B cell (primary cell): ENCODE data around the gene CHCHD3. TPM values are rescaled to one million over a fixed set of nuclear protein-coding genes. Genes with fewer than 3 reads are reported as not detected.

Experiments used
- ATAC-seq: fragments of 200-7000 bp; cut with Tn5 transposase; one replicate; pipeline ENCODE4 v1.10.0; 2021; ENCODE audit warnings: low read depth, mild to moderate bottlenecking, moderate number of reproducible peaks, moderate library complexity
- CTCF ChIA-PET: fragments of 350-600 bp; sonication (Branson Sonifier 250); formaldehyde crosslinking; loops from one replicate; lab custom pipeline; 2021; ENCODE audit warnings: antibody characterized with exemption, inconsistent platforms; lab: Charles Lee
- POLR2A ChIA-PET: fragments of 350-600 bp; sonication (Branson Sonifier 250); formaldehyde crosslinking; loops from one replicate; lab custom pipeline; 2021; ENCODE audit warnings: antibody characterized with exemption; lab: Charles Lee
- DNase-seq: peaks from one replicate; pipeline ENCODE4 v3.0.0; 2013
- H2AFZ ChIP-seq: 2 replicates; pipeline ENCODE4 v1.6.1; 2012; ENCODE audit warnings: mild to moderate bottlenecking, low read depth, low read length; ENCODE audit not compliant: insufficient read depth, poor library complexity, severe bottlenecking
- H3K27ac ChIP-seq, 2 donors: 1 replicate in 1 of 2; 2 replicates in 1 of 2; pipeline ENCODE4 v1.5.1; 2012 to 2013; ENCODE audit warnings: low read length in 2 of 2, mild to moderate bottlenecking in 2 of 2, moderate library complexity in 1 of 2
- H3K27me3 ChIP-seq, 4 experiments: fragments of 200-600 bp in 1 of 4; sonication (generic) in 1 of 4; replicated peaks in 1 of 4; 1 replicate in 2 of 4; 2 replicates in 2 of 4; pipeline versions ENCODE4 v1.6.1 to v1.7.0; 2013 to 2016; ENCODE audit warnings: low read length in 3 of 4, mild to moderate bottlenecking in 2 of 4, mixed read lengths in 1 of 4, moderate library complexity in 1 of 4; ENCODE audit not compliant: insufficient read depth in 4 of 4, control insufficient read depth in 3 of 4; ENCODE audit errors: control extremely low read depth in 1 of 4
- H3K36me3 ChIP-seq, 2 experiments: replicated peaks in 1 of 2; 1 replicate in 1 of 2; 2 replicates in 1 of 2; pipeline versions ENCODE4 v1.6.1 to v1.7.1; 2013; ENCODE audit warnings: low read length in 1 of 2; ENCODE audit not compliant: insufficient read depth in 2 of 2, control insufficient read depth in 1 of 2; ENCODE audit errors: control extremely low read depth in 1 of 2, extremely low read depth in 1 of 2
- H3K4me1 ChIP-seq, 2 donors: fragments of 200-600 bp in 1 of 2; sonication (generic) in 1 of 2; 1 replicate in 1 of 2; 2 replicates in 1 of 2; pipeline versions ENCODE4 v1.5.1 to v1.6.1; 2013 to 2017; ENCODE audit warnings: low read length in 2 of 2; ENCODE audit not compliant: control insufficient read depth in 2 of 2, insufficient read depth in 2 of 2
- H3K4me2 ChIP-seq: replicated peaks from 2 replicates; pipeline ENCODE3; 2012; ENCODE audit warnings: mild to moderate bottlenecking, low read depth, low read length; ENCODE audit not compliant: poor library complexity, severe bottlenecking
- H3K4me3 ChIP-seq, 5 experiments: fragments of 200-600 bp in 1 of 5; sonication (generic) in 1 of 5; 1 replicate in 3 of 5; 2 replicates in 2 of 5; pipeline versions ENCODE4 v1.5.1 to v1.7.0; 2011 to 2016; ENCODE audit warnings: low read length in 4 of 5, mild to moderate bottlenecking in 4 of 5, low read depth in 2 of 5, control low read depth in 1 of 5, moderate library complexity in 1 of 5; ENCODE audit not compliant: insufficient read depth in 1 of 5; ENCODE audit errors: control extremely low read depth in 1 of 5, extremely low read depth in 1 of 5
- H3K79me2 ChIP-seq: fragments of 200-600 bp; sonication (generic); one replicate; pipeline ENCODE4 v1.6.0; 2016; ENCODE audit warnings: low read length; ENCODE audit not compliant: control insufficient read depth, insufficient read depth
- H3K9ac ChIP-seq: fragments of 200-600 bp; sonication (generic); 2 replicates; pipeline ENCODE4 v1.6.1; 2017; ENCODE audit warnings: mild to moderate bottlenecking, low read length, moderate library complexity
- H3K9me3 ChIP-seq, 3 donors: one replicate each; pipeline versions ENCODE4 v1.6.1 to v1.7.1; 2013; ENCODE audit warnings: low read length in 2 of 3; ENCODE audit not compliant: control insufficient read depth in 2 of 3, insufficient read depth in 1 of 3; ENCODE audit errors: control extremely low read depth in 1 of 3
- H4K20me1 ChIP-seq: 2 replicates; pipeline ENCODE4 v1.6.0; 2012; ENCODE audit warnings: mild to moderate bottlenecking, low read length; ENCODE audit not compliant: insufficient read depth, control insufficient read depth, poor library complexity, severe bottlenecking
- H3K27ac Mint-ChIP-seq: one replicate; pipeline ENCODE4 v1.8.0; 2021; ENCODE audit warnings: mixed read lengths
- H3K27me3 Mint-ChIP-seq: one replicate; pipeline ENCODE4 v1.8.0; 2021; ENCODE audit warnings: mixed read lengths
- H3K4me1 Mint-ChIP-seq: one replicate; pipeline ENCODE4 v1.8.0; 2021; ENCODE audit warnings: mixed read lengths
- H3K4me3 Mint-ChIP-seq: one replicate; pipeline ENCODE4 v1.8.0; 2021; ENCODE audit warnings: mixed read lengths
- H3K9me3 Mint-ChIP-seq: one replicate; pipeline ENCODE4 v1.8.0; 2022; ENCODE audit warnings: mixed read lengths; ENCODE audit not compliant: insufficient read depth
- EZH2 ChIP-seq: IDR thresholded peaks from 2 replicates; pipeline ENCODE4 v1.6.1; 2012; ENCODE audit warnings: borderline replicate concordance, low read depth, mild to moderate bottlenecking, moderate library complexity, low read length; ENCODE audit not compliant: insufficient read depth, poor library complexity, severe bottlenecking
- WGBS: methylation state at CpG from one replicate; pipeline ENCODE4 v1.1.5; 2013; ENCODE audit warnings: missing lambda C conversion rate; ENCODE audit not compliant: insufficient coverage; 5-methylcytosine and 5-hydroxymethylcytosine counted together
- intact Hi-C: fragments of 100-400 bp; cut with micrococcal nuclease; formaldehyde crosslinking; loops from one replicate; pipeline ENCODE4 v1.10.0; 2022
- polyA plus RNA-seq: library from polyadenylated mRNA; depleted of rRNA; stranded (reverse); fragments of >200 nt; gene quantifications from 2 replicates; pipeline ENCODE4 v1.2.3, GENCODE V29; 2012
- total RNA-seq, 2 donors: library from RNA; stranded (reverse); fragments of 120-200 nt in 1 of 2; gene quantifications; 1 replicate in 1 of 2; 2 replicates in 1 of 2; pipeline versions ENCODE4 v1.2.3 to v1.2.4, GENCODE V29; 2013 to 2022
- TF ChIP-seq, protein P1 (sequence below): fragments of 200-600 bp; IDR thresholded peaks from one replicate; pipeline ENCODE4 v1.8.0; 2022; ENCODE audit warnings: antibody characterized with exemption, mild to moderate bottlenecking

CHCHD3 gene
- total and polyA plus RNA-seq, 2 donors (not counting 1 experiment from before 2014, with no cell fraction given) = 20.1 to 38.4 TPM

DNA sequence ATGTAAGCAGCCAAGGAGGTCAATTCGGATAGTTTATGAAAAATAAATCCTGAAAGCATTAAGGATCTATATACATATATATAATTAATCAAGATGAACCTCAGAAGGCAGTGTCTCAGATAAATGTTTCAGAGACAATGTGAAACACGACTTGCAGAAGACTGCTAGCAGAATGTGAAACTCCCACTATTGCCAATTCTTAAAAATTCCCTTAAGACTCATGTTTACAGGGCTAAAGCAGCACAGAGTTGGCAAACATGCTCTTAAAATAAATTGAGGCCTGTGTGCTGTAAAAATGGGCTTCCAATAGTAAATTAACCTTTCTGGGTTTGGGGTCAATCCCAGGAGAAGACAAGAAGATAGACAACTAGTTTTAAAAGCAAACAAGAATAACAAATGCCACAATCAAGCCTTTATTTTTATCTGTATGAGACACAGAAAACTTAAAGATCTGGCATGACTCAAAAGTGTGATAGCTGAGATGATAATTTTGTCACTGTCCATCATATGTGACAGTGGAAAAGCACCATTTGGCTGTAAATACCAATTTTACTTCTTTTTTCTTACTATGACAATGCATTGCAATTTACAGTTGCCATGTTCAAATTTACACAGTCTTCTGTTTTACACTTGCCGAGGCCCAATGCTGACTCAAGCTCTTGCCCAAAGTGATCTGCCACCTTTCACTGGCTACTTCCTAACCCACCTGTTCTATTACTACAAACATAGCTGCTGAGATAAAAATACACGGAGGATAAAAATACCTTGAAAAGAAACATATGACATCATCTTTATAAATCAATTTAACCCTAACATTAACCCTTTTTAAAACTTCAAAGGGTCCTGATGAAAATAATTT, 78.6 kb downstream of the CHCHD3 start:
- H4K20me1 ChIP-seq = no peaks in the 10 kb centered on the region
- H3K27ac Mint-ChIP-seq = no peak overlapping the region
- no peak overlapping the region for H3K4me3 ChIP-seq
- intact Hi-C loops = no loop called here
- H3K4me1 ChIP-seq = no peaks in the 10 kb centered on the region
- H3K9ac ChIP-seq = no peak overlapping the region
- POLR2A ChIA-PET = no interaction called here
- H3K4me1 Mint-ChIP-seq = peaks cover 11% of the 10 kb centered on the region
- H3K9me3 Mint-ChIP-seq = peaks cover 2% of the 10 kb centered on the region
- CTCF ChIA-PET = no interaction called here
- no peak overlapping the region for H3K4me2 ChIP-seq
- no peaks in the 10 kb centered on the region for H3K27me3 ChIP-seq
- no peak overlapping the region for H3K27ac ChIP-seq
- H3K36me3 ChIP-seq = no peaks in the 10 kb centered on the region
- H3K9me3 ChIP-seq = peaks cover 0 to 8% (median 2%) of the 10 kb centered on the region in 3 donors
- DNase-seq = no peak
- no peak overlapping the region for H2AFZ ChIP-seq
- H3K79me2 ChIP-seq = peaks cover 31% of the 10 kb centered on the region
- 88% methylated on average over 1 of the region's 4 CpGs for WGBS
- no peaks in the 10 kb centered on the region for H3K27me3 Mint-ChIP-seq
- ATAC-seq = no peak
- no peak overlapping the region for H3K4me3 Mint-ChIP-seq
- TF ChIP-seq, protein P1, sequence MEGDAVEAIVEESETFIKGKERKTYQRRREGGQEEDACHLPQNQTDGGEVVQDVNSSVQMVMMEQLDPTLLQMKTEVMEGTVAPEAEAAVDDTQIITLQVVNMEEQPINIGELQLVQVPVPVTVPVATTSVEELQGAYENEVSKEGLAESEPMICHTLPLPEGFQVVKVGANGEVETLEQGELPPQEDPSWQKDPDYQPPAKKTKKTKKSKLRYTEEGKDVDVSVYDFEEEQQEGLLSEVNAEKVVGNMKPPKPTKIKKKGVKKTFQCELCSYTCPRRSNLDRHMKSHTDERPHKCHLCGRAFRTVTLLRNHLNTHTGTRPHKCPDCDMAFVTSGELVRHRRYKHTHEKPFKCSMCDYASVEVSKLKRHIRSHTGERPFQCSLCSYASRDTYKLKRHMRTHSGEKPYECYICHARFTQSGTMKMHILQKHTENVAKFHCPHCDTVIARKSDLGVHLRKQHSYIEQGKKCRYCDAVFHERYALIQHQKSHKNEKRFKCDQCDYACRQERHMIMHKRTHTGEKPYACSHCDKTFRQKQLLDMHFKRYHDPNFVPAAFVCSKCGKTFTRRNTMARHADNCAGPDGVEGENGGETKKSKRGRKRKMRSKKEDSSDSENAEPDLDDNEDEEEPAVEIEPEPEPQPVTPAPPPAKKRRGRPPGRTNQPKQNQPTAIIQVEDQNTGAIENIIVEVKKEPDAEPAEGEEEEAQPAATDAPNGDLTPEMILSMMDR = no peak
- TF ChIP-seq EZH2 = no peak

GRCh38 chr7:133001727-133002126, 80.2 kb downstream of the CHCHD3 start:
- H3K27me3 Mint-ChIP-seq = no peaks in the 10 kb centered on the region

More at GRCh38 chr7:133001727-133002126, 80.2 kb downstream of the CHCHD3 start:
- Mint-ChIP-seq H3K4me1 (peaks cover 11% of the 10 kb centered on the region), H3K9me3 (no peaks in the 10 kb centered on the region), H3K4me3 (no peak overlapping the region), H3K27ac (no peak overlapping the region)
- CTCF ChIA-PET = no interaction called here
- Histone ChIP-seq H3K36me3 (peaks cover 0 to under 1% of the 10 kb centered on the region in 2 experiments), H2AFZ (no peak overlapping the region), H3K4me1 (no peaks in the 10 kb centered on the region), H3K27me3 (no peaks in the 10 kb centered on the region), H4K20me1 (no peaks in the 10 kb centered on the region), H3K9me3 (peaks cover 0 to 4% (median 2%) of the 10 kb centered on the region in 3 donors), H3K4me3 (no peak overlapping the region), H3K9ac (no peak overlapping the region), H3K27ac (no peak overlapping the region), H3K79me2 (peaks cover 23% of the 10 kb centered on the region), H3K4me2 (no peak overlapping the region)
- DNase-seq (no peak), ATAC-seq (no peak)
- intact Hi-C loops = no loop called here
- WGBS = 96% methylated on average over 5 of the region's 5 CpGs
- TF ChIP-seq EZH2 = no peak
- TF ChIP-seq, protein P1 = no peak
- POLR2A ChIA-PET = no interaction called here
